GM12892 (cell line): ENCODE measurements around the gene CPB2.

ENCODE experiments used
- DNase-seq: peaks from one replicate; pipeline ENCODE4 v3.0.0; 2011; ENCODE audit not compliant: insufficient read length
- FAIRE-seq: peaks from 2 replicates; lab custom pipeline; 2011; peaks lifted over from hg19 to GRCh38; lab: Jason Lieb, UNC
- POLR2A ChIP-seq: IDR thresholded peaks from 2 replicates; pipeline ENCODE4 v1.6.1; 2011; ENCODE audit warnings: low read depth, low read length, control low read depth
- POLR2AphosphoS5 ChIP-seq: IDR thresholded peaks from 2 replicates; pipeline ENCODE4 v1.6.1; 2011; ENCODE audit warnings: low read depth, low read length, control low read depth
- TAF1 ChIP-seq: IDR thresholded peaks from 2 replicates; pipeline ENCODE4 v1.6.1; 2011; ENCODE audit warnings: low read depth, mild to moderate bottlenecking, control low read depth, low read length, borderline replicate concordance

The CPB2 gene

DNA sequence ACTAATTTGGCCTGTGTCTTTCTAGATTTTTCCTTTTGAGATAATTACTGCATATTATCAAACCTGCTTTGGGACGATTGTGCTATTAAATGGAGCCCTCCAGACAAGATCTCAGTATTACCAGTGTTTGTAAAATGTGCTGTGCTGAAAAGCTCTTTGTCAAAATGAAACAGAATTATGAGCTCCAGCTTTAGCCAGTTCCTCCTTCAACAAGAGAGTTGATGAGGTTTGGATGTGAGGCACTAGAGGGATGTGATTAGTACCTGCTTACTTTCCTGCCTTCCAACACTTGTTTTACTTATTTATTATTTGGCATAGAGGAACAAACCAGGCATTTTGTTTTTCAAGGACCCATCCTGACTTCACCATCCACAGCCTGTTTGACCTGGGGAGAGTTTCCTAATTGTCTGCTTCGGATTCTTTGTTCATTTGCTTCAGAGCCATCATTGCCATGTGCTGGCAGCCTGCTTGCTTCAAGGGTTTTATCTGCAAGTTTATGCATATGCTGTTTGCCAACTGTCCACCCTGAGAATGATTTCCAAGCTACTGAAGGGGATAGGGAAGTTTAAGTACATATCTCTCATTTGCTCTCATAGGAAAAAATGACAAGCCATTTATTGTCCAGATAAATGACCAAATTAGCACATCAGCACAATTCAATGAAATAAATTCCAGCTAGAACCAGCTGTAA lies 32.9 kb upstream of the CPB2 start:
- TF ChIP-seq TAF1 (no peak), POLR2AphosphoS5 (0 out of 2 replicates have a peak, but pooled peaks have one; percentile 69), POLR2A (peak; percentile 36; the same call in 1 of the 2 replicates)
- DNase-seq (no peak), FAIRE-seq (peak; percentile 60)

DNA sequence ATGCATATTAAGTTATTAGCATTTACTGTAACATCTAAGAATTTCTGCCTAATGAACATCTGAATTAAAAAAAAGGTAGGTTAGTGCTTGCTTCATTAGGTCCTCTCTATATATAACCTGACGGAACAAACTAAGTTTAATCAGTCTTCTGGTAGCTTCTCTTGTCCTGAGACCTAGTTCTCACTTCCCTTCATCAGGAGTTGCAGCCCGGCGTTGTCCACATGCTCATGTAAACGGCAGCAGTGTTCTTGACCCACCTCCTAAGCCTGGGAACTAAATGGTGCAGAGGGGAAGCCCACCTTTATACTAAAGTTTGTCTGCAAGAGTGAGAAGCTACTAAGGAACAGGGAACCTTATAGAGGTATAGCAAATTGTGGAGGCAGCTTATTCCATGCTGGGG lies 31.9 kb upstream of the CPB2 start:
- FAIRE-seq (peak; percentile 17), DNase-seq (no peak)
- no peak for TF ChIP-seq TAF1
- TF ChIP-seq POLR2AphosphoS5, result no peak
- TF ChIP-seq POLR2A, result no peak

DNA sequence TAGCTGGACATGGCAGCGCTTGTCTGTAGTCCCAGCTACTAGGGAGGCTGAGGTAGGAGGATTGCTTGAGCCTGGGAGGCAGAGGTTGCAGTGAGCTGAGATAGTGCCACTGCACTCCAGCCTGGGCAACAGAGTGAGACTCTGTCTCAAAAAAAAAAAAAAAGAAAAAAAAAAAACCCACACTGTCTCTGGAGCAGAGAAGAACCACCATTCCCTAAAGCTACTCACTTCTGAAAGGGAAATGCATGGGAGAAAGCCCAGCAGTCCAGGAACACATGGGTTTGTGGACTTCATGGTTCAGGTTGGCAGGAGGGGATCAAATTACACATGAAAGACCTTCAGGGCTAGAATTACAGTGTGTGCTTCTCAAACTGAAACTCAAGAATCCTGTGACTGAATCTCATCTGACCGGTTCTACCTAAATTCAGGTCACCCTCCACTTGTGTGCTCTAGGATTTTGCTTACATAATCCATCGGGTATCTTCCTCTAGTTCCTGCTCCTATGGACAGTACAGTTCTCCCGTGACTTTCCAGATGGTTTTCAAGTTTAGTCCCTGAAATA lies 30.2 kb upstream of the CPB2 start:
- FAIRE-seq (peak; percentile 54), DNase-seq (no peak)
- peak; percentile 90 for TF ChIP-seq POLR2AphosphoS5
- TF ChIP-seq TAF1, result no peak
- peak; percentile 63 for TF ChIP-seq POLR2A

DNA sequence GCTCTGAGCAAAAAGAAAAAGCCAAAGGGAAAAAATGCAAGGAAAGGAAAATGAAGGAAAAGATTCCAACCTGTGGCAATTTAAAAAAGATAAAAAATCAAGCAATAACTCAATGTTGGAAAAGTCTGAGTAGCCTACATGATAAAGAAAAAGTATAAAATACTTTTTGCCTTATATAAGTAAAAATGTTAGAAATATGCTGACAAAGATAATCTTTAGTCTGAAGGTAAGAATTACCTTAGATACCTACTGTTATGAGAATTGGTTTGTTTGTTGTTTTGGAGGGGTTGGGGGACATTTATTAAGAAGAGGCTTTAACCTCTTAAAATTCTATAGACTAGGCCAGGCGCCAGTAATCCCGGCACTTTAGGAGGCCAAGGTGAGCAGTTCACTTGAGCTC lies 29.7 kb upstream of the CPB2 start:
- DNase-seq (no peak), FAIRE-seq (no peak)
- no peak for TF ChIP-seq POLR2A
- TF ChIP-seq TAF1, result no peak
- TF ChIP-seq POLR2AphosphoS5, result no peak

DNA sequence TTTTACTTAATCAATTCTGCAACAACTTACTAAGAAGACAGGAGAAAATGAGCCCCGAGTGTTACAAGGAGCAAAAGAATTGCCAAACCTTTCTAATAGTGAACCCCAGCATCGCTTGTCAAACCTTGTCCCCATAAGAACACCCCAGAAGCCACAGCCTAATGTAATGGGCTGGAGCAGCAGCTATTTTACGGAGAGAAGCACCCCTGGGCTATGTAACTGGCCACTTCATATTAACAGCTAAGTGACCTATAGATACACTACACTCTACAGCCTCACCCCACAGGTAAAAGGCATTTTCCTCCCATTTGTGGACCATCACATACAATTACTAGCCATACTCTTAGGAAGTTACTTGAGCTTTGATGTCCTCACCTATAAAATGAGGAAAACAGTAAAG lies 27.3 kb upstream of the CPB2 start:
- no peak for DNase-seq
- no peak for FAIRE-seq
- TF ChIP-seq POLR2AphosphoS5 (peak; percentile 67), TAF1 (no peak), POLR2A (peak; percentile 52; the same call in 1 of the 2 replicates)

DNA sequence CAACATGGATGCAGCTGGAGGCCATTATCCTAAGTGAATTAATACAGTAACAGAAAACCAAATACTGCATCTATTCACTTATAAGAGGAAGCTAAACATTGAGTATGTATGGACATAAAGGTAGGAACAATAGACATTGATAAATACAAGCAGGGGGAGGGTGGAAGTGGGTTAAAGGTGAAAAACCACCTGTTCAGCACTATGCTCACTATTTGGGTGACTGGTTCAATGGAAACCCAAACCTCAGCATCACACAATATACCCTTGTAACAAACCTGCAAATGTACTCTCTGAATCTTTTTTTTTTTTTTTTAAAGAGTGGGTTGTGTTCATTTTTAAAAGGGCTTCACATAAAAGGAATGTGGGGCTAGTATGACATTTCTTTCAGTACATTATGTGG lies 26.9 kb upstream of the CPB2 start:
- TF ChIP-seq POLR2A, result 0 out of 2 replicates have a peak, but pooled peaks have one; percentile 16
- TF ChIP-seq POLR2AphosphoS5, result no peak
- FAIRE-seq (no peak), DNase-seq (no peak)

DNA sequence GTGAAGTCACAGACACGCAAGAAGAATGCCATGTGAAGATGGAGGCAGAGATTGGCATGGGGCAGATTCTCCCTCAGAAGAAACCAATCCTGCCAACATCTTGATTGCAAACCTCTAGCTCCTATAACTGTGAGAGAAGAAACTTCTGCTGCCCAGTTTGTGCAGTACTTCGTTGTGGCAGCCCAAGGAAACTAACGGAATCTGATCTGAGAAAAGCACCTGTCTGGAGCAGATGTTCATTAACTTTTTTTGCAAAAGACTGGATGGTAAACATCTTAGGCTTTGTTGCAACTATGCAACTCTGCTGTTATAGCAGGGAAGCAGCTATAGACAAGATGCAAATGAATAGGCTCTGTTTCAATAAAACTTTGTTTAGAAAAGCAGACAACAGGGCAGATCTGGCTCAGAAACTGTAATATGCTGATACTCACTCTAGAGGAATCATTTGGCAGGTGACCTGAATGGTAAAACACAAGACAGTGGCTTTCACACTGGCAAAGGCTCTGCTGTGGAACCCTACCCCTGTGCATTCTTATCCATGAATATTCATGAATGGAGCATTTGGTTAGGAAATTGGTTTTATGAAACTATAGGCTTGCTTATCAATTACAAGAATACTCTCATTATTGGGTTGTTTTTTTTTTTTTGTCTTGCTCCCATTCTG lies 25.3 kb upstream of the CPB2 start:
- no peak for DNase-seq
- TF ChIP-seq POLR2AphosphoS5, result peak; percentile 31
- no peak; the same call in 1 of the 2 replicates for TF ChIP-seq POLR2A
- TF ChIP-seq TAF1, result no peak

DNA sequence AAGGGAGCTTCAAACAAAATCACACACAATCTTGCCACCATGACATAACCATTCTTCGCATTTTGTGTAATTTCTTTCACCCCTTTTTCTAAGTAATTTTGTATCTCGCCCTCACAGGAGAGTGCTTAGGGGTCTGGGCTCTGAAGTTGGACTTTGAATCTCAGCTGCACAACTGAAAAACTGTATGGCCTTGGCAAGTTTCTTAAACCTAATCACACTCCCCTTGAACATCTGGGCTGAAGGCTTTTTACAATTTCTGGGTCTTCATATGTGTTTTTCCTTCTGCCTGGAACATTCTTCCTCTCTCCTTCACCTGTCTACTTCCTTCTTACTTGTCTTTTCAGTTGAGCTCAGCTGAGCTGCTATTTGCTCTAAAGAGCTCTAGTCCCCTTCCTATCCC lies 24.3 kb upstream of the CPB2 start:
- no peak for FAIRE-seq
- TF ChIP-seq POLR2A (0 out of 2 replicates have a peak, but pooled peaks have one; percentile 37), TAF1 (no peak), POLR2AphosphoS5 (peak; percentile 57)
- no peak for DNase-seq

More for the DNA sequence above, 25.3 kb upstream of the CPB2 start:
- no peak for FAIRE-seq

DNA sequence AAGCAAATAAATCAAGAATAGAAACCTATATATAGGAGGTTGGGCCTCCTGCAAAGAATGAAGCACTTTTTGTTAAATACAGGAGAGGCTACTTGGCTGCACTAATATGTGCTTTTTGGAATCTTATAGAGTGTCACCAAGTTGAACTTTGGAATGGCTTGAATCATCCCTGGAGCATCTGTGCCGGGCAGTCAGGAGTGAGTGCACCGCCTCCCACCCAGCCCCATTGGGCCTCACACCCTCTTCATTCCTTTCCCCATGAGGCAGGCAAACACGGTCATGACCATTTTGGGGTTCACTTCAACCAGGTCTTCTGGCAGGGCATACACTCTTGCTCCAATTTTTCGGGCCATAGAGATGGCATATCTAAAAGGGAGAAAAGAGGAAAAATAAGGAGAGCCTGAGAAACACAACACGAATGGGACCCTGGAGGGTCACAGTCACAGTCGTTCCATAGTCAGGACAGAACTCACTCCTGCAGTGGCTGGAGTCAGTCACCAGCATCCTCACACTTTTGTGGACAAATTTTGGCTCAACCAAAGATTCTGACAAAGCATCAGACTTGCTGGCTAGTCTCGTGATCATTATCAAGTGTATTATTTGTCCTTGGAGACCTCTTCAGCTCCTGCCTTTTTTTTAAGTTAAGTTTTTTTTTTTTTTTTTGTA lies 22.7 kb upstream of the CPB2 start:
- DNase-seq (no peak), FAIRE-seq (no peak)
- peak; percentile 66; the same call in 1 of the 2 replicates for TF ChIP-seq POLR2AphosphoS5
- peak; percentile 42; the same call in 1 of the 2 replicates for TF ChIP-seq POLR2A
- TF ChIP-seq TAF1, result no peak

DNA sequence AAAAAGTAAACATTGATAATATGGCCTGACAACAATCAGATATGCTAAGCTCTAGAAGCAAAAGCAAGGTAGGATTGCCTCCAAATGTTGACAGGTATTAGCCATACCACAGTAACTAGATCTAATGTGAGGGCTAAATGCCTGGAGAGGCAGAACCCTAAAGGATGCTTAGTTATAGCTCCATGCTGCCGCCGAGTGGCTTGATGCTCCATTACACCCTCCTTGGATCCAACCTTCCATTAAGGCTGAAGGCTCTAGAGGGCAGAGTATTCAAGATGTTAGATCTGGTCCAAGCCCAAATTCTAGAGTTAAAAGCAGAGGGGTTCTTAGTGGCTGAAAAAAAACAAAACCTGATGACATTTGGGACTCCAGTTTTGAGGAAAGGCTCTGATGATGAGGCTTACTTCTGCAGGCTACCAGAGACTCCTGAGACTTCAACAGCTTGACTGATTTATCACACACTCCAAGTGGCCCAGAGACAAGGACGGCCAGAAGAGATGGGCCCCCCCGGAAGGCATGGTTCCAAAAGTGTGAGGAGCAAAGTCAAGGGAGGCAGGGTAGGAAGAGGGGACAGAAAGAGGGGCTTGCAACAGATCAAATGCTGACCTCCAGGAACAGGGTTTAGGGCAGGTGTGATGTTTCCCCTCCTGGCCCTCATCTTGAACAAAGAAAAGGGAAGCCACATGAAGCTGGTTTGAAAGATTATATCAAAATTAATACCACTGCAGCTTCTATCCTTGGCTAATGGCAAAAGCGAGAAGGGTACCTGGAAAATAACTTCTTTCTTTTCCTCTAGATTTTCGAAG lies 21.9 kb upstream of the CPB2 start:
- TF ChIP-seq POLR2A (peak; percentile 64), TAF1 (no peak)
- FAIRE-seq (peak; percentile 89), DNase-seq (no peak)
